IMR-90 (cell line): ENCODE measurements around the gene SP9. TPM values are rescaled to one million over a fixed set of nuclear protein-coding genes. Genes with fewer than 3 reads are reported as not detected.

ENCODE experiments used
- ATAC-seq: fragments of 200-7000 bp; cut with Tn5 transposase; 2 replicates; pipeline ENCODE4 v1.9.1; 2020; ENCODE audit warnings: low read depth, mild to moderate bottlenecking, moderate library complexity
- BruUV-seq: library from RNA; stranded (reverse); fragments of 400-500 nt; replicated peaks from 2 replicates; lab custom pipeline; 2021; lab: Mats Ljungman, UMichigan
- CTCF ChIA-PET: fragments of 300-600 bp; formaldehyde crosslinking; extraction: SDS; loops from one replicate; lab custom pipeline; 2021; ENCODE audit warnings: antibody characterized with exemption; lab: Yijun Ruan, JAX
- POLR2A ChIA-PET: fragments of 300-600 bp; sonication (Branson Sonifier 250); formaldehyde crosslinking; loops from one replicate; lab custom pipeline; 2022; ENCODE audit warnings: antibody characterized with exemption; ENCODE audit not compliant: unreplicated experiment; lab: Charles Lee
- DNase-seq: peaks from one replicate; pipeline ENCODE4 v3.0.0; 2013
- H2AFZ ChIP-seq: replicated peaks from 2 replicates; pipeline ENCODE3; 2013; ENCODE audit warnings: low read length, mild to moderate bottlenecking; ENCODE audit not compliant: poor library complexity
- H2AK5ac ChIP-seq: 2 replicates; pipeline ENCODE4 v1.6.1; 2013; ENCODE audit warnings: low read depth, low read length, inconsistent platforms
- H2AK9ac ChIP-seq: replicated peaks from 2 replicates; pipeline ENCODE3; 2013; ENCODE audit warnings: mild to moderate bottlenecking, low read depth, low read length, moderate library complexity; ENCODE audit not compliant: poor library complexity
- H2BK120ac ChIP-seq: 2 replicates; pipeline ENCODE4 v1.6.1; 2013; ENCODE audit warnings: low read depth, low read length, inconsistent platforms
- H2BK15ac ChIP-seq: 3 replicates; pipeline ENCODE4 v1.6.1; 2013; ENCODE audit warnings: low read depth, low read length, inconsistent platforms
- H2BK20ac ChIP-seq: 2 replicates; pipeline ENCODE4 v1.6.1; 2013; ENCODE audit warnings: low read depth, mild to moderate bottlenecking, inconsistent platforms, low read length, moderate library complexity
- H2BK5ac ChIP-seq: 2 replicates; pipeline ENCODE4 v1.6.1; 2013; ENCODE audit warnings: mild to moderate bottlenecking, low read depth, low read length, inconsistent platforms; ENCODE audit not compliant: poor library complexity, severe bottlenecking
- H3K14ac ChIP-seq: replicated peaks from 2 replicates; pipeline ENCODE4 v1.6.1; 2013; ENCODE audit warnings: low read depth, low read length, inconsistent platforms
- H3K18ac ChIP-seq: 2 replicates; pipeline ENCODE4 v1.6.1; 2013; ENCODE audit warnings: low read depth, low read length, control low read depth
- H3K23ac ChIP-seq: 2 replicates; pipeline ENCODE4 v1.6.1; 2013; ENCODE audit warnings: low read depth, low read length, inconsistent platforms
- H3K27ac ChIP-seq: 2 replicates; pipeline ENCODE4 v1.5.1; 2013; ENCODE audit warnings: mild to moderate bottlenecking, control low read depth, low read length; ENCODE audit not compliant: insufficient read depth
- H3K27me3 ChIP-seq: 2 replicates; pipeline ENCODE4 v1.6.1; 2013; ENCODE audit warnings: low read length; ENCODE audit not compliant: control insufficient read depth, insufficient read depth
- H3K36me3 ChIP-seq: 2 replicates; pipeline ENCODE4 v1.6.1; 2013; ENCODE audit warnings: low read length, mixed read lengths; ENCODE audit not compliant: control insufficient read depth, insufficient read depth
- H3K4ac ChIP-seq: 2 replicates; pipeline ENCODE4 v1.6.1; 2013; ENCODE audit warnings: low read depth, low read length, inconsistent platforms
- H3K4me1 ChIP-seq: 2 replicates; pipeline ENCODE4 v1.6.1; 2013; ENCODE audit warnings: low read length, mixed read lengths; ENCODE audit not compliant: control insufficient read depth, insufficient read depth
- H3K4me2 ChIP-seq: 2 replicates; pipeline ENCODE4 v1.6.1; 2013; ENCODE audit warnings: low read depth, mild to moderate bottlenecking, control low read depth, low read length, moderate library complexity
- H3K4me3 ChIP-seq: 2 replicates; pipeline ENCODE4 v1.5.1; 2013; ENCODE audit warnings: low read depth, mild to moderate bottlenecking, control low read depth, low read length, moderate library complexity; ENCODE audit not compliant: insufficient read depth
- H3K56ac ChIP-seq: 2 replicates; pipeline ENCODE4 v1.6.1; 2013; ENCODE audit warnings: low read length, inconsistent platforms; ENCODE audit not compliant: insufficient read depth; ENCODE audit errors: extremely low read depth
- H3K79me1 ChIP-seq, 2 experiments: 2 replicates each; pipeline ENCODE4 v1.6.1; 2013; ENCODE audit warnings: low read length in 2 of 2, inconsistent platforms in 1 of 2, low read depth in 1 of 2
- H3K9ac ChIP-seq: 2 replicates; pipeline ENCODE4 v1.6.1; 2013; ENCODE audit warnings: low read depth, low read length, control low read depth
- H3K9me1 ChIP-seq: 2 replicates; pipeline ENCODE4 v1.6.1; 2013; ENCODE audit warnings: low read length, inconsistent platforms; ENCODE audit not compliant: insufficient read depth
- H3K9me3 ChIP-seq: 2 replicates; pipeline ENCODE4 v1.6.1; 2013; ENCODE audit warnings: low read length; ENCODE audit not compliant: control insufficient read depth, insufficient read depth
- H4K20me1 ChIP-seq: 2 replicates; pipeline ENCODE4 v1.6.1; 2013; ENCODE audit warnings: low read length, inconsistent platforms; ENCODE audit not compliant: insufficient read depth
- H4K5ac ChIP-seq: 2 replicates; pipeline ENCODE4 v1.6.1; 2013; ENCODE audit warnings: mild to moderate bottlenecking, low read depth, low read length, control low read depth
- H4K8ac ChIP-seq, 2 experiments: 2 replicates each; pipeline ENCODE4 v1.6.1; 2013; ENCODE audit warnings: low read depth in 2 of 2, low read length in 2 of 2, control low read depth in 1 of 2, inconsistent platforms in 1 of 2
- H4K91ac ChIP-seq: 2 replicates; pipeline ENCODE4 v1.6.1; 2013; ENCODE audit warnings: low read depth, low read length, inconsistent platforms; ENCODE audit not compliant: insufficient read depth
- BHLHE40 ChIP-seq: fragments of 150-350 bp; IDR thresholded peaks from 2 replicates; pipeline ENCODE4 v1.6.1; 2016; ENCODE audit warnings: mild to moderate bottlenecking, low read depth, low read length
- CEBPB ChIP-seq: IDR thresholded peaks from 2 replicates; pipeline ENCODE4 v1.6.1; 2012; ENCODE audit warnings: low read depth, low read length, improper control_type of control experiment
- CHD1 ChIP-seq: IDR thresholded peaks from 2 replicates; pipeline ENCODE4 v1.6.1; 2012; ENCODE audit warnings: low read depth, low read length, improper control_type of control experiment
- MAZ ChIP-seq: IDR thresholded peaks from 2 replicates; pipeline ENCODE4 v1.6.1; 2012; ENCODE audit warnings: low read depth, mild to moderate bottlenecking, low read length, improper control_type of control experiment, moderate library complexity, borderline replicate concordance
- NFE2L2 ChIP-seq: fragments of 150-350 bp; IDR thresholded peaks from 2 replicates; pipeline ENCODE4 v1.6.1; 2016; ENCODE audit warnings: low read depth, mild to moderate bottlenecking, low read length
- POLR2A ChIP-seq: IDR thresholded peaks from 2 replicates; pipeline ENCODE4 v1.6.1; 2012; ENCODE audit warnings: mild to moderate bottlenecking, low read depth, low read length
- RCOR1 ChIP-seq: IDR thresholded peaks from 2 replicates; pipeline ENCODE4 v1.6.1; 2012; ENCODE audit warnings: mild to moderate bottlenecking, low read length, improper control_type of control experiment; ENCODE audit not compliant: insufficient replicate concordance
- SMC3 ChIP-seq: fragments of 150-350 bp; IDR thresholded peaks from 2 replicates; pipeline ENCODE4 v1.6.1; 2016; ENCODE audit warnings: low read depth, mild to moderate bottlenecking, antibody characterized with exemption, low read length, moderate library complexity
- WGBS, 2 experiments: methylation state at CpG; one replicate each; pipeline versions ENCODE4 v1.1.5 to v1.1.7; 2013; ENCODE audit warnings: missing lambda C conversion rate in 2 of 2; ENCODE audit not compliant: insufficient read length in 1 of 2; ENCODE audit errors: extremely low coverage in 2 of 2; 5-methylcytosine and 5-hydroxymethylcytosine counted together
- dilution Hi-C: fragments of 300-500 bp; cut with HindIII; formaldehyde crosslinking; loops from one replicate; pipeline ENCODE4 v1.14.3; 2018; ENCODE audit warnings: low sequenced_read_pairs; ENCODE audit not compliant: unreplicated experiment
- in situ Hi-C: fragments of 300-500 bp; cut with MboI; formaldehyde crosslinking; loops from 3 replicates; pipeline ENCODE4 v1.14.3; 2019; ENCODE audit warnings: low sequenced_read_pairs, inconsistent platforms, mixed read lengths
- intact Hi-C: fragments of 100-400 bp; cut with micrococcal nuclease; formaldehyde crosslinking; loops from 2 replicates; pipeline ENCODE4 v1.10.0; 2022
- polyA plus RNA-seq, 3 experiments: library from polyadenylated mRNA; depleted of rRNA; stranded (reverse); fragments of >200 nt; gene quantifications; 2 replicates each; pipeline ENCODE4 v1.2.3, GENCODE V29; 2012; ENCODE audit warnings: low replicate concordance in 1 of 3
- total RNA-seq: library from RNA; depleted of rRNA; stranded (reverse); fragments of >200 nt; gene quantifications from 2 replicates; pipeline ENCODE4 v1.2.3, GENCODE V29; 2012
- TF ChIP-seq, protein P1 (sequence below): conservative IDR thresholded peaks from 2 replicates; pipeline ENCODE4 v1.5.1; 2012; ENCODE audit warnings: mild to moderate bottlenecking, low read depth, low read length, improper control_type of control experiment

SP9 gene
- total and polyA plus RNA-seq, 2 of the 4 experiments (the other 2 are of a cell fraction) = not detected

DNA sequence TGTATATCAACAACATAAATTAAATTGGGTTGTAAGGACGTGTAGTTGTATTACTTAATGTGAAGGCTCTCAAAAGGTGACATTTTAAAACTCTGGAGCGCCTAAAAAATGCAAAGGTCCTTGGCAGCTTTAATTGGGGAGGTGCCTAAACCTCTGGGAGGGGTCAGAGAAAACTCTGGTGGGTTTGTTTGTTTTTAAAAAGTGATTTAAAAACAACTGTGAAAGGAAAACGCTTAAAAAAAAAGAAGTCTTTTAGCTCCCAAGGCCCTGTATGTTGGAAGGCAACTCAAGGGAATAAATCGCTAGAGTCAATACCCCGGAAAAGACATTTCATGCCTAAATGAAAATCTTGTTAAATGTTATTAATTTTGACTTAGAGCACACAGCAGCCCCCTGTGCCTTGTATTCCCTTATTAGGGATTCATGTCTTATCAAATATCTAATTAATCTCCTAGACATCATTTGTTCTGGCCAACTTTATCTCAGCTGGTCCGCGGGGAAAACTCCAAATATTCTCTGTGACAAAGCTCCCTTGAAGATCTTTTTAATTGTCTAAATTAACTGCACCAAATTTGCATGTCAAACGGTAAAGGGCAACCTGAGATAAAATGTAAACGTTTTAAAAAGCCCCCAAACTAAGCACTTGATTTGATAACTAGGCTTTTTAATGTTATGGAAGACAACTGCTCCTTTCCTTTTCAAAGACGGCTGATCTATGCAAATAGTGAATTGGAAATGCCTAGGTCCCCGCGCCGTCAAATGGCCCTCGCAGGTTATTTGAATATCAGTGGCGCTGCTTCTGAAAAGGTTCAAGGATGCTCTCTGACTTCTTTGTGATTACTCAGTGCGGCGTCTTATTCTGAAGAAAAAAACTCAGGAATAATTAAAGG, 4.2 kb downstream of the SP9 start:
- Histone ChIP-seq H3K23ac (no peak overlapping the region), H2BK20ac (no peak overlapping the region), H2AFZ (no peak overlapping the region), H3K18ac (no peak overlapping the region), H4K8ac (no peak overlapping the region), H3K4me1 (peaks cover 10% of the 10 kb centered on the region), H3K4me3 (no peak overlapping the region), H3K9ac (no peak overlapping the region), H2AK9ac (no peak overlapping the region), H3K36me3 (no peaks in the 10 kb centered on the region), H2BK120ac (no peak overlapping the region), H3K27ac (no peak overlapping the region), H2AK5ac (no peak overlapping the region), H2BK5ac (no peak overlapping the region), H3K56ac (no peak overlapping the region), H3K4ac (no peak overlapping the region), H3K4me2 (no peak overlapping the region), H3K9me3 (peaks cover 4% of the 10 kb centered on the region), H4K20me1 (peaks cover 34% of the 10 kb centered on the region; the same call in 1 of the 2 replicates), H3K14ac (no peak overlapping the region), H3K9me1 (no peaks in the 10 kb centered on the region), H2BK15ac (no peak overlapping the region), H4K5ac (no peak overlapping the region), H3K27me3 (peaks cover 87% of the 10 kb centered on the region), H3K79me1 (no peaks in the 10 kb centered on the region), H4K91ac (no peak overlapping the region)
- BruUV-seq = no TSS peak
- ChIA-PET POLR2A (no interaction called here), CTCF (no interaction called here)
- WGBS, 2 experiments = no CpG with 5 or more reads among the region's 17 CpGs
- no peak for DNase-seq
- intact Hi-C loops (loop anchor here (5.0 kb wide), 1 partner anchor 287 kb away; no protein-coding TSS in a partner anchor), in situ Hi-C loops (loop anchor here (25.0 kb wide), 2 partner anchors 752 to 1527 kb away; no protein-coding TSS in a partner anchor), dilution Hi-C loops (no loop called here)
- ATAC-seq = no peak
- no peak for TF ChIP-seq MAZ
- no peak for TF ChIP-seq POLR2A
- no peak for TF ChIP-seq SMC3
- TF ChIP-seq CHD1 = no peak
- TF ChIP-seq, protein P1, sequence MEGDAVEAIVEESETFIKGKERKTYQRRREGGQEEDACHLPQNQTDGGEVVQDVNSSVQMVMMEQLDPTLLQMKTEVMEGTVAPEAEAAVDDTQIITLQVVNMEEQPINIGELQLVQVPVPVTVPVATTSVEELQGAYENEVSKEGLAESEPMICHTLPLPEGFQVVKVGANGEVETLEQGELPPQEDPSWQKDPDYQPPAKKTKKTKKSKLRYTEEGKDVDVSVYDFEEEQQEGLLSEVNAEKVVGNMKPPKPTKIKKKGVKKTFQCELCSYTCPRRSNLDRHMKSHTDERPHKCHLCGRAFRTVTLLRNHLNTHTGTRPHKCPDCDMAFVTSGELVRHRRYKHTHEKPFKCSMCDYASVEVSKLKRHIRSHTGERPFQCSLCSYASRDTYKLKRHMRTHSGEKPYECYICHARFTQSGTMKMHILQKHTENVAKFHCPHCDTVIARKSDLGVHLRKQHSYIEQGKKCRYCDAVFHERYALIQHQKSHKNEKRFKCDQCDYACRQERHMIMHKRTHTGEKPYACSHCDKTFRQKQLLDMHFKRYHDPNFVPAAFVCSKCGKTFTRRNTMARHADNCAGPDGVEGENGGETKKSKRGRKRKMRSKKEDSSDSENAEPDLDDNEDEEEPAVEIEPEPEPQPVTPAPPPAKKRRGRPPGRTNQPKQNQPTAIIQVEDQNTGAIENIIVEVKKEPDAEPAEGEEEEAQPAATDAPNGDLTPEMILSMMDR = no peak
- TF ChIP-seq BHLHE40 = no peak
- TF ChIP-seq NFE2L2 = no peak
- TF ChIP-seq CEBPB = no peak
- TF ChIP-seq RCOR1 = no peak
